Measurements from ENCODE around the gene CDK3.

DNA sequence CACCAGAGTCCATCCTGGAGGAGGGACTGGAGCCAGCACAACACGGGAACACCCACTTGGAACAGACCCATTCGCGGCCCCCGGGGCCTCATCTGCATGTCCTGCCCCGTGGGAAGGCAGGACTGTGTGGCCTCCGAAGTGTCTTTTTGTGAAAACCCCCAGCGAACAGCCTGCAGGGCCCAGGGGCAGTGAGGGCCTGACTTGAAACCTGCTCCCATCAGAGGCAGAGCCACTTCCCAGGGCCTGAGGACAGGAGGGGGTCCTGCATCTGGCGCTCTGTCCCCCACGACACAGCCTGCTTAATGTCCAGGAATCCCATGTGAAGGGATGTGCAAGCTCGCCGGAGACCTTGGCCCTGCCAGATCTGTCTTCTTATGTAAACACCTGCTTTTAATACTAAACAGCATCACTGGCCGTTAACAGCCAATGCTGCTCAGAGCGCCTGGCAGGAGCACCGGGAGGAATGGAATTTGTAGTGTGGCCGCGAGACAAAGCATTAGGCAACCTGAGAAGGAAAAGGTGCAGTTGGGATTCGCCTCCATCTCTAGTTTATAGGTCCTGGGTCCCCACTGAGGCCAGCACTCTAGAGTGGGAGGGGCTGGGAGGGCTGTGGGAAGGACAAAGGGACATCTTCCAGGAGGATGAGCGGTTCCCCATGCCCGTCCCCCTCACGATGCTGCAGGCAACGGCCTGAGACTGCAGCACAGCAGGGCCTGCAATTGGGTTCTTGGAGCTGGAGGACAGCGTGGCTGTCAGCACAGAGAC is 36.0 kb downstream of the CDK3 start:
- TF ChIP-seq, protein P1, sequence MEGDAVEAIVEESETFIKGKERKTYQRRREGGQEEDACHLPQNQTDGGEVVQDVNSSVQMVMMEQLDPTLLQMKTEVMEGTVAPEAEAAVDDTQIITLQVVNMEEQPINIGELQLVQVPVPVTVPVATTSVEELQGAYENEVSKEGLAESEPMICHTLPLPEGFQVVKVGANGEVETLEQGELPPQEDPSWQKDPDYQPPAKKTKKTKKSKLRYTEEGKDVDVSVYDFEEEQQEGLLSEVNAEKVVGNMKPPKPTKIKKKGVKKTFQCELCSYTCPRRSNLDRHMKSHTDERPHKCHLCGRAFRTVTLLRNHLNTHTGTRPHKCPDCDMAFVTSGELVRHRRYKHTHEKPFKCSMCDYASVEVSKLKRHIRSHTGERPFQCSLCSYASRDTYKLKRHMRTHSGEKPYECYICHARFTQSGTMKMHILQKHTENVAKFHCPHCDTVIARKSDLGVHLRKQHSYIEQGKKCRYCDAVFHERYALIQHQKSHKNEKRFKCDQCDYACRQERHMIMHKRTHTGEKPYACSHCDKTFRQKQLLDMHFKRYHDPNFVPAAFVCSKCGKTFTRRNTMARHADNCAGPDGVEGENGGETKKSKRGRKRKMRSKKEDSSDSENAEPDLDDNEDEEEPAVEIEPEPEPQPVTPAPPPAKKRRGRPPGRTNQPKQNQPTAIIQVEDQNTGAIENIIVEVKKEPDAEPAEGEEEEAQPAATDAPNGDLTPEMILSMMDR (IDR thresholded peaks at IDR 0.05; ENCODE audit: low read depth, low read length, missing input control) = no peak
- TF ChIP-seq TAF1 (conservative IDR thresholded peaks at IDR 0.05) = no peak
